Measurements from ENCODE around the gene SLC35E2B. TPM values are rescaled to one million over a fixed set of nuclear protein-coding genes. Genes with fewer than 3 reads are reported as not detected.

Gene SLC35E2B
- total RNA-seq, 2 experiments from 2014 or later, result 75.3 to 77.0 TPM

GRCh38 chr1:1625404-1625775, 67.2 kb downstream of the SLC35E2B start:
- DNase-seq (no peak), ATAC-seq (ENCODE audit: low read depth) (no peak)
- Mint-ChIP-seq H3K9me3 (no peaks in the 10 kb centered on the region), H3K4me3 (no peak overlapping the region), H3K4me1 (peaks cover 2% of the 10 kb centered on the region), H3K36me3 (peaks cover 2% of the 10 kb centered on the region), H3K27me3 (peaks cover 2% of the 10 kb centered on the region), H3K27ac (no peak overlapping the region)
- POLR2A ChIA-PET, result interaction anchor here (0.7 to 2.3 kb wide), 2 partner anchors 10 to 22 kb away, joined by 5 to 11 read pairs; partner anchors contain the start of gene MIB2

DNA sequence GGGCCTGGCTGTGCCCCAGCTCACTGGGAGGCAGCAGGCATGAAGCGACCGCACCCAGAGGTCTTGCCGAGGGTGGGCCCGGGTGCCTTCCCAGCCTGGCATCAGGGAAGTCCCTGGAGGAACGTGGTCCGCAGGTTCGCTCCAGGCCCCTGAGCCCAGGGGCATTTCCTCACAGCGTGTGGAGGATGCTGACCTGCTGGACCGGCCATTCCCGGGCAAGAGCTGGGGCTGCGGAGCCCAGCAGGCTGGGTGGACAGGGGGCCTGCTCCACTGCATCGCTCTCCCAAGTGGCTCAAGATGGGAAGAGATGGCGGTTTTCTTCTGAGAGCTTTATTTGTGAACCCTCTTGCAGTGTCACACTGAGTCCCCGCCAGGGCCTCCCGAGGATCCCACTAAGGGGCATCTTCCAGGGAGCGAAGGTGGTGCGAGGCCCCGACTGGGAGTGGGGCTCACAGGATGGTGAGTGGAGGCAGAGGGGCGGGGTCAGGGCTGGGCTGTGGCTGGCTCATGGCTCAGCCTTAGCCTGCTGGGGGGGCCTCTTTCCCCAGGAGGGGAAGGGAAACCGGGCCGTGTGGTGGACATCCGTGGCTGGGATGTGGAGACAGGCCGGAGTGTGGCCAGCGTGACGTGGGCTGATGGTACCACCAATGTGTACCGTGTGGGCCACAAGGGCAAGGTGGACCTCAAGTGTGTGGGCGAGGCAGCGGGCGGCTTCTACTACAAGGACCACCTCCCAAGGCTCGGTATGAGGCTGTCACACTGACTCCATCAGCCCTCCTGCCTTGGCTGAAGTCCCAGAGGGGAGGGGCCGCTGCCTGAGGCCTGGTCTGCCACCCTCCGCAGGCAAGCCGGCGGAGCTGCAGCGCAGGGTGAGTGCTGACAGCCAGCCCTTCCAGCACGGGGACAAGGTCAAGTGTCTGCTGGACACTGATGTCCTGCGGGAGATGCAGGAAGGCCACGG, 67.9 kb downstream of the SLC35E2B start:
- no peaks in the 10 kb centered on the region for H3K36me3 Mint-ChIP-seq
- H3K27ac Mint-ChIP-seq, result no peak overlapping the region
- no peaks in the 10 kb centered on the region for H3K9me3 Mint-ChIP-seq
- DNase-seq (no peak), ATAC-seq (ENCODE audit: low read depth) (no peak)
- POLR2A ChIA-PET, result interaction anchor here (0.9 to 2.3 kb wide), 3 partner anchors 9 to 11 kb away, joined by 3 to 11 read pairs (median 3); partner anchors contain the start of gene MIB2
- H3K27me3 Mint-ChIP-seq, result no peaks in the 10 kb centered on the region
- H3K4me1 Mint-ChIP-seq, result no peaks in the 10 kb centered on the region
- no peak overlapping the region for H3K4me3 Mint-ChIP-seq

- H3K27ac Mint-ChIP-seq, result no peak overlapping the region
- POLR2A ChIA-PET, result interaction anchor here (0.9 to 1.0 kb wide), 2 partner anchors 8 to 10 kb away, joined by 3 read pairs; partner anchors contain the start of gene MIB2
- no peak overlapping the region for H3K4me3 Mint-ChIP-seq
- no peaks in the 10 kb centered on the region for H3K4me1 Mint-ChIP-seq
- H3K36me3 Mint-ChIP-seq, result no peaks in the 10 kb centered on the region
- ATAC-seq (ENCODE audit: low read depth), result no peak
- H3K9me3 Mint-ChIP-seq, result no peaks in the 10 kb centered on the region
- no peaks in the 10 kb centered on the region for H3K27me3 Mint-ChIP-seq
- no peak for DNase-seq
These were observed 68.8 kb downstream of the SLC35E2B start for GRCh38 chr1:1623631-1624442.

DNA sequence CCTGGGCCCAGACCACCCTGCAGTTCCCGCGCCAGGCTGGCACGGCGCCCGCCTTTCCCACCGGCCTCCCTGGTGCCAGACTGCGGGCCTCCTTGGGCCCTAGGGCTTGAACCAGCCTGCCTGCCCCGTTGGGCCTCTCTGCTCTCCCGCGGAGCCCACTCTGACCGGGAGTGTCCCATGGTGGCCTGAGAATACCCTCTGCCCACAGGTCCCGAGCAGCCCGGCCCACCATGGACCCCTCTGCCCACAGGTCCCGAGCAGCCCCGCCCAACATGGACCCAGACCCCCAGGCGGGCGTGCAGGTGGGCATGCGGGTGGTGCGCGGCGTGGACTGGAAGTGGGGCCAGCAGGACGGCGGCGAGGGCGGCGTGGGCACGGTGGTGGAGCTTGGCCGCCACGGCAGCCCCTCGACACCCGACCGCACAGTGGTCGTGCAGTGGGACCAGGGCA, 69.4 kb downstream of the SLC35E2B start:
- ATAC-seq (ENCODE audit: low read depth), result no peak
- Mint-ChIP-seq H3K27me3 (no peaks in the 10 kb centered on the region), H3K4me3 (no peak overlapping the region), H3K27ac (no peak overlapping the region), H3K9me3 (no peaks in the 10 kb centered on the region), H3K36me3 (no peaks in the 10 kb centered on the region), H3K4me1 (no peaks in the 10 kb centered on the region)
- POLR2A ChIA-PET, result no interaction called here
- no peak for DNase-seq

- DNase-seq, result no peak
- Mint-ChIP-seq H3K9me3 (no peaks in the 10 kb centered on the region), H3K4me3 (no peak overlapping the region), H3K4me1 (no peaks in the 10 kb centered on the region), H3K27ac (no peak overlapping the region), H3K36me3 (no peaks in the 10 kb centered on the region), H3K27me3 (no peaks in the 10 kb centered on the region)
- no peak for ATAC-seq (ENCODE audit: low read depth)
- POLR2A ChIA-PET, result no interaction called here
These were observed 69.9 kb downstream of the SLC35E2B start for GRCh38 chr1:1622788-1623094.

- Mint-ChIP-seq H3K4me1 (peaks cover 4% of the 10 kb centered on the region), H3K4me3 (no peak overlapping the region), H3K27ac (peak overlapping the region; percentile 25), H3K27me3 (no peaks in the 10 kb centered on the region), H3K36me3 (no peaks in the 10 kb centered on the region), H3K9me3 (no peaks in the 10 kb centered on the region)
- DNase-seq (no peak), ATAC-seq (ENCODE audit: low read depth) (no peak)
- POLR2A ChIA-PET, result interaction anchor here (1.1 kb wide), 1 partner anchor 8 kb away, joined by 3 read pairs; no protein-coding TSS in a partner anchor
These were observed 70.4 kb downstream of the SLC35E2B start for GRCh38 chr1:1622010-1622787.

DNA sequence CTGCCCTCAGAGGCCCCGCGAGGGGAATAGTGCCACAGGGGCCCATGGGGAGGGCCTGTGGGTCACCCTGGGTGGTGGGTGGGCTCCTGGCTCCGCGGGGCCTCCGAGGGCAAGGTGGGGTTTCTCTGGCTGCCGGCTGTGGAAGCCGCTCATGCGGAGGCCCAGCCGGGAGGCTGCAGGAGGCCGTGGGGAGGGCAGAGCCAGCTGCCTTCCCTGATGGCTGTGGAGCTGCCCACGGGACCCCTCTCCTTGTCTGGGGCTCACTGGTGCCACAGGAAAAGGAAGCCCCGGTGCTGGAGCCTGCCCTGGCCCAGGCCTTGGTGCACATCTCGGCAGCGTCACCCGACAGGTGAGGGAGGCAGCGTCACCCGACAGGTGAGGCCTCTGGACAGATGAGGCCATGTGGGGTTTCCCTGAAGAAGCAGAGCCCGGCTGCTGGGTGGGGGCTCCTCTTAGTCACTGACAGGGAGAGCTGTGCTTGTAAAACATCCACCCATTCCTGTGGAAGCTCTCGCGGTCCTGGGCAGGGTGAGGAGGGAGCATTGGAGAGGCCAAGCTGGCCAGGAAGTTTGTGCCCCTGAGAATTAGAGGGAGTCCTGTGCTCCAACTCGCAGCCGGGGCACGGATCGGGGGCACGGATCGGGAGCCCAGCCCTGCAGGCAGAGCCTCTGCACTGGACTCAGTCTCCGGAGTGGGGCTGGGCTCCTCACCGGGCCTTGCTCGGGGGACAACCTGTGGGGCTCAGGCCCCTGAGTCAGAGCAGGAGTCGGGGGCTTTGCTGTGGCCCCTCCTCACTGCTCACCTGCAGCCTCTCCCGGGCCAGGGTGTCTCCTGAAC, 71.2 kb downstream of the SLC35E2B start:
- Mint-ChIP-seq H3K4me3 (no peak overlapping the region), H3K36me3 (no peaks in the 10 kb centered on the region), H3K9me3 (no peaks in the 10 kb centered on the region), H3K27me3 (no peaks in the 10 kb centered on the region), H3K27ac (no peak overlapping the region), H3K4me1 (peaks cover 6% of the 10 kb centered on the region)
- DNase-seq (no peak), ATAC-seq (ENCODE audit: low read depth) (no peak)
- POLR2A ChIA-PET, result interaction anchor here (1.1 kb wide), 2 partner anchors 9 to 669 kb away, joined by 3 to 4 read pairs; no protein-coding TSS in a partner anchor

- DNase-seq, result no peak
- Mint-ChIP-seq H3K27ac (no peak overlapping the region), H3K4me1 (peaks cover 6% of the 10 kb centered on the region), H3K9me3 (no peaks in the 10 kb centered on the region), H3K27me3 (no peaks in the 10 kb centered on the region), H3K4me3 (no peak overlapping the region), H3K36me3 (no peaks in the 10 kb centered on the region)
- POLR2A ChIA-PET, result interaction anchor here (1.1 kb wide), 1 partner anchor 670 kb away, joined by 4 read pairs; no protein-coding TSS in a partner anchor
- no peak for ATAC-seq (ENCODE audit: low read depth)
These were observed 72.0 kb downstream of the SLC35E2B start for GRCh38 chr1:1620433-1621139.

DNA sequence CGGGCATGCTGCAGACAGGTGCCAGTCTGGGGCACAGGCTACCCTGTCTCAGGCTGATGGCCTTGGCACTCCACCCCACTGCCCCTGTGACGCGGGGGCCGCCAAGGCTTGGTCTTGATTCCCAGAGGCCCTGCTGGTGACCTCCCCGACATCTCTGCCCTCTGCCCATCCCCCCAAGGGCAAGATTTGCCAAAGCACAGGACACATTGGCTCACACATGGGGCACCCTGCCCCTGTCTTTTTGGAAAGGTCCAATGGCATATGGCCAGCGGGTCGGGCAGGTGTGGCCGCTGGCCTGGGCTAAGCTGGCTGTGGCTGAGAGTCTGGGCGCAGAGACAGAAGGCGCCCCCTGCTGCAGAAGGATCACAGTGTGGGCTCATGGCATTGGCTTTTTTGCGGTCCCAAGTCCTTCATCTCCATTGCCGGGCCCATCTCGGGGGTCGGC, 72.7 kb downstream of the SLC35E2B start:
- Mint-ChIP-seq H3K27ac (no peak overlapping the region), H3K27me3 (no peaks in the 10 kb centered on the region), H3K9me3 (no peaks in the 10 kb centered on the region), H3K36me3 (no peaks in the 10 kb centered on the region), H3K4me3 (no peak overlapping the region), H3K4me1 (peaks cover 8% of the 10 kb centered on the region)
- DNase-seq (peak; percentile 36), ATAC-seq (ENCODE audit: low read depth) (no peak)
- POLR2A ChIA-PET, result interaction anchor here (1.0 to 1.8 kb wide), 3 partner anchors 10 to 671 kb away, joined by 3 to 5 read pairs (median 4); no protein-coding TSS in a partner anchor

- no peak overlapping the region for H3K27ac Mint-ChIP-seq
- ATAC-seq (ENCODE audit: low read depth) (no peak), DNase-seq (no peak)
- H3K9me3 Mint-ChIP-seq, result no peaks in the 10 kb centered on the region
- H3K36me3 Mint-ChIP-seq, result peaks cover 4% of the 10 kb centered on the region
- peaks cover 16% of the 10 kb centered on the region for H3K4me1 Mint-ChIP-seq
- no peaks in the 10 kb centered on the region for H3K27me3 Mint-ChIP-seq
- no peak overlapping the region for H3K4me3 Mint-ChIP-seq
- POLR2A ChIA-PET, result interaction anchor here (1.0 to 1.8 kb wide), 3 partner anchors 11 to 43 kb away, joined by 3 to 5 read pairs (median 3); no protein-coding TSS in a partner anchor
These were observed 74.1 kb downstream of the SLC35E2B start for GRCh38 chr1:1618396-1619068.

- no peak for ATAC-seq (ENCODE audit: low read depth)
- Mint-ChIP-seq H3K27me3 (no peaks in the 10 kb centered on the region), H3K27ac (no peak overlapping the region), H3K9me3 (no peaks in the 10 kb centered on the region), H3K4me3 (no peak overlapping the region), H3K4me1 (peaks cover 17% of the 10 kb centered on the region), H3K36me3 (peaks cover 5% of the 10 kb centered on the region)
- POLR2A ChIA-PET, result interaction anchor here (5.0 kb wide), 1 partner anchor 12 kb away, joined by 76 read pairs; the partner anchor contains the start of gene MMP23B
- DNase-seq, result no peak
These were observed 74.7 kb downstream of the SLC35E2B start for GRCh38 chr1:1617925-1618324.

Data from activated naive CD8-positive, alpha-beta T cell treated with anti-CD3 and anti-CD28 coated beads, Interleukin-2, amount 10 ng/mL, durations not matched to agents 7 days and 5 days (primary cell).